Activated CD4-positive, alpha-beta T cell treated with anti-CD3 and anti-CD28 coated beads, Interleukin-2, amount 50 U/mL, for 1 hour (primary cell): ENCODE measurements around the gene COG5.
"Not testable (repeated sequence)": the region's sequence is repeated elsewhere in the genome, so short reads cannot be mapped to it uniquely, and the experiment has no call there.

Experiments used
- DNase-seq: peaks from one replicate; pipeline ENCODE4 v3.0.0-alpha.2; 2020

COG5 gene

GRCh38 chr7:107171496-107171895 lies 392.2 kb downstream of the COG5 start:
- DNase-seq: no peak

- DNase-seq: no peak
Measured at GRCh38 chr7:107170051-107170915, 393.4 kb downstream of the COG5 start.

GRCh38 chr7:107169120-107170050 lies 394.3 kb downstream of the COG5 start:
- DNase-seq: peak; percentile 77

- DNase-seq: peak; percentile 97
Measured at GRCh38 chr7:107168233-107169119, 395.2 kb downstream of the COG5 start, which contains the start of gene HBP1. TSS of gene HBP1 (plus strand) at chr7:107169003. CDS start at chr7:107179894, 10,891 bp downstream.

GRCh38 chr7:107167483-107168232 lies 396.1 kb downstream of the COG5 start:
- peak; percentile 71 for DNase-seq

- no peak for DNase-seq
Measured at GRCh38 chr7:107166736-107167426, 396.8 kb downstream of the COG5 start.

GRCh38 chr7:107165341-107165740 lies 398.4 kb downstream of the COG5 start:
- no peak for DNase-seq

GRCh38 chr7:107164092-107164491 lies 399.6 kb downstream of the COG5 start:
- no peak for DNase-seq

GRCh38 chr7:107162475-107162874 lies 401.2 kb downstream of the COG5 start:
- DNase-seq: no peak

GRCh38 chr7:107161415-107161814 lies 402.3 kb downstream of the COG5 start:
- no peak for DNase-seq

- no peak for DNase-seq
Measured at GRCh38 chr7:107160389-107160788, 403.3 kb downstream of the COG5 start.

- no peak for DNase-seq
Measured at GRCh38 chr7:107158028-107158427, 405.7 kb downstream of the COG5 start.

GRCh38 chr7:107157091-107157490 lies 406.6 kb downstream of the COG5 start:
- no peak for DNase-seq

GRCh38 chr7:107155726-107156125 lies 408.0 kb downstream of the COG5 start:
- not testable (repeated sequence) for DNase-seq

GRCh38 chr7:107154826-107155225 lies 408.9 kb downstream of the COG5 start:
- no peak for DNase-seq

- DNase-seq: no peak
Measured at GRCh38 chr7:107152011-107152410, 411.7 kb downstream of the COG5 start.
